COLO668 (cell line): ENCODE results near the gene VAV3.
"Not testable (repeated sequence)": the region's sequence is repeated elsewhere in the genome, so short reads cannot be mapped to it uniquely, and the experiment has no call there.

Source experiments
- DNase-seq: peaks from one replicate; lab custom pipeline; 2025; ENCODE audit not compliant: unreplicated experiment; lab: John Stamatoyannopoulos, UW

The VAV3 gene

GRCh38 chr1:107762751-107763390 is 202.1 kb downstream of the VAV3 start:
- no peak for DNase-seq

DNA sequence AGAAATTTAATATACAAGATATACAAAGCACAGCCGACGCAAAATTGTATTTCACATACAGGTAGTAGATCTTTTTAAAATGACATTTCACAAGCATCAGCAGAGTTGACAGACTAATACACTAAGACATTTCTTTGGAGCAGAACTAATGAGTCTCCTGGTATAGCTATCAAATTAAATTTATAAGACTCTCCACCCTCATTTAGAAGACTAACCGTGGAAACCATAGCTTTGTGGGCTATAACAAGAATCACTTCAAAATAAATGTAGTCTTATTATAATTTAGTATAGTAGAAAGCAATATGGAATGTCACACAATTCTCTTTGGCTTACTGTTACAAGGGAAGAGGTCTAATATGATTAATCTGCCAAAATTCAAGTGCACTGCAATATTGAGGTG is 204.9 kb downstream of the VAV3 start:
- DNase-seq = no peak

GRCh38 chr1:107750364-107750959 is 214.5 kb downstream of the VAV3 start:
- peak; percentile 76 for DNase-seq

DNA sequence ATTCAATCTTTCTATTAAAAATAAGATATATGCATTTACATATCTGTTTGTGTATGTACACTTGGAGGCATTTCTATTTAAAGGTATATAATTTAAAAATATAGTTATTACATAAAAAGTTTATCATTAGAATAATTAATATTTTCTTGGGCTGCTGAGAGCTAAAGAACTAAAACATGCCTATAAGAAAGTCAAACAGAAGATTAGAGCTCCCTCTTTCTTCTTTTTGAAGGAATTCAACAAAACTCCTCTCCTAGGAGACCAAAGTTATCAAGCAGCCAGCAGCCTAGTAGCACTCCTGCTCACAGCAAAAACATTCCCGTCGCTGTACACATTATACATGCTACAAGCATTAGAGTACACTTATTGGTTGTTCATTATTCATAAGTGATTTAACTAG is 216.4 kb downstream of the VAV3 start:
- no peak for DNase-seq

DNA sequence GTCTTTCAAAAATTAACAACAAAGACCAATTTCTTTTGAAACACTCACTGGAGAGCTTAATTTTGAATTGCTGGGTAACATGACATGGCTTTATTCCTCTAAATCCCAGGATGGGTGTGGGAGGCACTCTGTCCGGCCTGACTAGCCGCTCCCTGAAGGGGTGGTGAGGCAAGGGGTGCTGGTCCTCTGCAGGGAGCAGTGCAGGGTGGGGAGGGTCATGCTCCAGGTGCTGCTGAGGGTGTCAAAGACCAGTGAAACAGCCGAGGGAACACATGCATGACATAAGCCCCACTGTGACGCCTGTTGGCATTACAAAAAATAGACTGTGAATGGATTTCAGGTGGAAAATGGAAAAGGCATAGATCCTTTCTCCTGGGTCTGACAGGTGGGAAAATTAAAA is 223.7 kb downstream of the VAV3 start:
- no peak for DNase-seq

DNA sequence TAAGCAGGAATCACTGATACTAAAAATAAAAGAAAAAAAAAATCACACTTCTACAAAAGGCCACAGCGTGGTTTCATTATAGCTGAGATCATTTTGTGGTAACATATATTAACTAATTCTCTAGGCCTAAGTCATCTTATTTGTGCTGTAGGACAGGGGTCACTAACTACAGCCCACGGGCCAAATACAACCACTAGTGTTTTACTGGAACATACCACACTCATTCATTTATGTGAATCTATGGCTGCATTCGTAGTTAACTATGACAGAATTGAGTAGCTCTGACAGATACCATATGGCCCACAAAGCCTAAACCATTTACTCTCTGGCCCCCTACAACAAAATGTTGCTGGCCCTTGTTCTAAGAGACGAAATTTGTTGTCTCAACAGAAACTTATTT is 224.4 kb downstream of the VAV3 start:
- DNase-seq = no peak

- no peak for DNase-seq
Observed at GRCh38 chr1:107739651-107740050, 225.3 kb downstream of the VAV3 start.

DNA sequence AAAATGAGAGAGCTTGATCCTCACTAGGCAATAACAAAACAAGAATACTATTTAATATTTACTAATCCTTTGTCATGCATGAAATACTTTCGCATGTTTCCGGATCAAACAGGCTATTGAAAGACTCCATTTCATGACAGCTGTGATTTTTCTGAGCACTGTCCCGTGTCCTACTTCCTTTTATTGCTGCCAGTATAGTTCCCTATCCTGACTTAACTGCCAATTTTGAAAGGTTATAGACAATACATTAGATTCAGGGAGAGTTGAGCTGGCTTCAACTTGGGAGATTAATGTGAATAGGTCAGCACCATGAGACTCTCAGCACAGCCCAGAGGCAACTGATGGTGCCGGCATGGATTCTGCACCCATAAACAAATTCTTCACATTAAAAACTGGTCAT is 225.8 kb downstream of the VAV3 start:
- DNase-seq = no peak

- not testable (repeated sequence) for DNase-seq
Observed at GRCh38 chr1:107733401-107733800, 231.6 kb downstream of the VAV3 start.

- DNase-seq = no peak
Observed at GRCh38 chr1:107727866-107728265, 237.1 kb downstream of the VAV3 start.

DNA sequence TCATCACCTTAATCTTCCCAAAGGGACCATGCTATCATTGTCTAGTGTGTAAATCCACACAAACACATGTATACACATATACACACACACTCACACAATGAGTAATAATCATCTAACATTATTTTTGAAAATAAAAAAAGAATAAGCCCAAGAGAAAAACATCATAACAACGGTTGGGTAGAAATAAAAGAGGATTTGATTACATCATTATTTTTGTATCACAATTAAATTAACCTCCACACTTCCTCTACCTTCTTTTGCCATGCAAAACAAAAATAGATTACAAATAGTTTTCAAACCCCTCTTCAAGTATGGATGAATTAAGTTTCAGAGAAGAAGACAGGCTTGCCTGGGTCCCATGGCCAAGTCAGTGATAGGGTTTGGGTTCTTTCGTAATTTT is 238.1 kb downstream of the VAV3 start:
- no peak for DNase-seq

- DNase-seq = no peak
Observed at GRCh38 chr1:107724648-107725047, 240.3 kb downstream of the VAV3 start.

- DNase-seq = not testable (repeated sequence)
Observed at GRCh38 chr1:107720210-107720609, 244.8 kb downstream of the VAV3 start.

- DNase-seq = no peak
Observed at GRCh38 chr1:107710005-107710404, 255.0 kb downstream of the VAV3 start.

DNA sequence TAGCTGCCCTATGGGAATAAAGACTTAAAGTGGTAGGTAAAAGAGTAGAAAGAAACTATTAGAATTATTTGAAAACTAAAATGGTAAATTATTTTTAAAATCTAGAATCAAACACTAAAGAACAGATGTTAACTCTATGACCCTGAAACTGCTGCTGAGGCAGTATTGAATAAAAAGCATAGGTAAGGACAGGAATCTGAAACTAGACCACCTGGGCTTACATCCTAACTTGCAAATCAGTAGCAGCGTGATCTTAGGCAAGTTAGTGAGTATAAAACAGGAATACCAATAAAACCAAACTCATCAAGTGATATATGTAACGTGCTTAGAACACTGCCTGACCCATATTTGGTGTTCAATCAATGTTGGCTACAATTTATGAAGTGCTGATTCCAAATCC is 257.9 kb downstream of the VAV3 start:
- DNase-seq = no peak

DNA sequence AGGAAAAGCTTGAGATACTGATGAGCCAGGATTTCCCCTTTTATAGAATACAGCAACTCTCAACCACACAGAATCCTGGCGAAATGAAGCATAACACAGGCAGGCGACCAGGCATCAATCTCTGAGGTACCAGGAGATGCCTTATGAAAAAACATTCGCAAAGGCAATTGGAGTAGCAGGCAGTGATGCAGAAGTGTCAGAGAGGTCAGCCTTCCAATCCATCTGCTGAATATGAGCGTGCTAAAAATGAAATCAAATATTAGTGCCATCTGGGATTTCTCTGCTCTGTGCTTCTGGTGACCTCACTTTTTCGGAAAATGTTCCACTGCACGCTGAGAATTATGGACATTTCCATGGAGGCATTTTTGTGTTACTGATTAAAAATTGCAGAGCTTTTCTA is 258.8 kb downstream of the VAV3 start:
- no peak for DNase-seq

DNA sequence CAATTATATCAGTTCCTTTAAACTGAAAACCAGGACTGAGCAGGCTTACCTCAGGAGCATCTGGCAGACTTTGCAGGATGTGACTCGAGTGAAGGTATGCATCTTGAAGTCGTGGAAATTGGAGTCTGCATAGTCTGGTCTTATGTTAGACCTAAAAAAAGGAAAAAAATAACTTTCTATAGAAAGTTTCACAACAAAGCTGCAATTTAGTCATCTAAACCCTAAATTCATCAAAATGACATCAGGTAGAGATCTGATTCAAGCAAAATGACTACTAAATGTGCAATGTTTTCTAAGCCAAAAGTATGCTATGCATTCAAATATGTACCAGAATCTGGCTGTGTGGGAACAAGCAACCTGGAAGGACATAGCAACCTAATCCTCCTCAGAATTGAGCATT is 260.1 kb downstream of the VAV3 start:
- no peak for DNase-seq

DNA sequence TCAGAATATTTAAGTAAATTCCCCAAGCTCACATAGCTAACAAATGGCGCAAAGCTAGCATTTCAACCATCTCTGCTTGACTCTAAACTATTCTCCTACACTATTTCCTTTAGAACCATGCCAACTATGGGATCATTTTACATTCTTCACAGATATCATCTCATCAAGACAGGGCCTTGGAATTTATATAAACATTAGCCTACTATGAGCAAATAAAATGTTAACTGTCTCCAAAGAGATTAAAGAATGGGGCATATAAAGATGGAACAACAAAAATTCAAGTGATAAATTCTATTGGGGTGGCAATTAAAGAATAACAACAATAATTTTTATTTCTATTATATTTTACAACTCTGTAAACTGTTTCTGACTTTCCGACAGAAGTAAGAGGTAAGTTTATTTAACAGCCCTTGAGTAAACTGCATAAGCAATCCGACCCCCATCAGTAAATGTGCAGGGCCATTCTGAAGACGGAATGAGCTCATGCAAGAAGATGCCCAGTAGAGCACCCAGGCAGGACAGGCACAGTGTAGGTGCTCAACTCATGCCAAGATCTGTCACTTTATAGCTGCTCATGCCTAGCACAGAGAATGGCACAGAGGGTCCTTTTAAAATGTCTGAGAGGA is 261.9 kb downstream of the VAV3 start:
- no peak for DNase-seq

- not testable (repeated sequence) for DNase-seq
Observed at GRCh38 chr1:107700651-107701050, 264.3 kb downstream of the VAV3 start.

GRCh38 chr1:107698161-107698560 is 266.8 kb downstream of the VAV3 start:
- DNase-seq = no peak

GRCh38 chr1:107695341-107695740 is 269.6 kb downstream of the VAV3 start:
- DNase-seq = no peak

DNA sequence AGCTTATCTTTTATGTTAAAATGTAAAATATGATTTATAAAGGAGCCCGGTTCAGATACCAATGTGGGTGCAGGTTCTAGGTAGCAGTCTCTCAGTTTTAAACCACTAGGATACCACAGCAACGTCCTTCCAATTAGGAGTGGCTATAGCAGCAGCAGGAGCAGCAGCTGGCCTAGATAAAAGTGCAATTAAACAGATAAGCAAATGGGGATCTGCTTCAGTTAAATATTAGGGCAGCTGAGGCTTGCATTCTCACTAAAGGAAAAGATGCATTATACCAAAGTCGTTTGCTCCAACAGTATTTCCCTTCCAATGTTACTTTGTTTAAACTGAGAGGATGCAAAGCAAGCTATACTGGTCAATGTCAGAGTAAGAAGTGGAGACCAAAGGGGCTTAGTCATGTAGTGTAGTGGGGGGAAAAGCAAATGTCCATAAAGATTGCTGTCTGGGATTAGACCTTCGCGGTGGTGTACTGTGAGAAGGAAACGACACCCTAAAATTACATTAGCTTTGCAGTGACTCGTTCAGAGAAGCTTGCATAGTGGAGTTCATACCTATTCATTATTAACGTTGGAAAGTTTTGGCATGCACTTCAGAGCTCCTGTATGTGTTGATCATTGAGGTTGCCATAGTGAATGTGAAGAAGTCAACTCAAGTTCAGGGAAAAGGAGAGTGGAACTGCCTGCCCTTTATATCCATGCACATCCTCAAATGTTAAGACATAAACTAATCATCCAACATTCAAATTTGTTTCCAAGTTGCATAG is 272.2 kb downstream of the VAV3 start:
- no peak for DNase-seq
